SH-SY5Y (cell line): ENCODE data around the gene APC.

Experiments used
- GATA2 ChIP-seq: IDR thresholded peaks from 2 replicates; pipeline ENCODE4 v1.6.1; 2011; ENCODE audit warnings: mild to moderate bottlenecking, low read depth, low read length
- GATA3 ChIP-seq: IDR thresholded peaks from 2 replicates; pipeline ENCODE4 v1.6.1; 2011; ENCODE audit warnings: low read depth, mild to moderate bottlenecking, low read length, moderate library complexity

GRCh38 chr5:112833971-112834370, 96.3 kb downstream of the APC start:
- TF ChIP-seq GATA3 (no peak), GATA2 (no peak)
